Stimulated activated CD8-positive, alpha-beta memory T cell treated with anti-CD3 and anti-CD28 coated beads, Interleukin-12 subunit alpha, Interleukin-12 subunit beta, amount 100 ng/mL, for 4 hours (primary cell): ENCODE results near the gene ZNF138.
"Not testable (repeated sequence)": the region's sequence is repeated elsewhere in the genome, so short reads cannot be mapped to it uniquely, and the experiment has no call there.

Experiments
- DNase-seq: peaks from one replicate; pipeline ENCODE4 v3.0.0-alpha.2; 2020; ENCODE audit warnings: low read depth

Gene ZNF138

GRCh38 chr7:64838691-64839090 lies 44.5 kb downstream of the ZNF138 start:
- DNase-seq, result no peak

GRCh38 chr7:64839910-64840309 lies 45.7 kb downstream of the ZNF138 start:
- peak; percentile 2 for DNase-seq

GRCh38 chr7:64849250-64849923 lies 55.2 kb downstream of the ZNF138 start:
- DNase-seq, result no peak

GRCh38 chr7:64849924-64850499 lies 55.8 kb downstream of the ZNF138 start:
- DNase-seq, result no peak

- DNase-seq, result no peak
Observed at GRCh38 chr7:64853679-64854078, 59.5 kb downstream of the ZNF138 start.

GRCh38 chr7:64854969-64855368 lies 60.7 kb downstream of the ZNF138 start:
- DNase-seq, result no peak

GRCh38 chr7:64863021-64863420 lies 68.8 kb downstream of the ZNF138 start:
- DNase-seq, result no peak

GRCh38 chr7:64863530-64863929 lies 69.3 kb downstream of the ZNF138 start:
- not testable (repeated sequence) for DNase-seq

GRCh38 chr7:64863969-64864368 lies 69.7 kb downstream of the ZNF138 start:
- DNase-seq, result no peak

GRCh38 chr7:64867863-64868440 lies 73.7 kb downstream of the ZNF138 start:
- no peak for DNase-seq

GRCh38 chr7:64868499-64868898 lies 74.3 kb downstream of the ZNF138 start:
- no peak for DNase-seq

GRCh38 chr7:64869121-64869725 lies 75.0 kb downstream of the ZNF138 start:
- DNase-seq, result no peak

- no peak for DNase-seq
Observed at GRCh38 chr7:64869912-64870562, 75.8 kb downstream of the ZNF138 start.

GRCh38 chr7:64870656-64871055 lies 76.4 kb downstream of the ZNF138 start:
- DNase-seq, result no peak

GRCh38 chr7:64871761-64872160 lies 77.5 kb downstream of the ZNF138 start:
- no peak for DNase-seq

GRCh38 chr7:64872351-64873154 lies 78.3 kb downstream of the ZNF138 start:
- no peak for DNase-seq

- DNase-seq, result no peak
Observed at GRCh38 chr7:64873155-64873500, 78.9 kb downstream of the ZNF138 start.

- no peak for DNase-seq
Observed at GRCh38 chr7:64873517-64873916, 79.3 kb downstream of the ZNF138 start.

- no peak for DNase-seq
Observed at GRCh38 chr7:64874114-64874513, 79.9 kb downstream of the ZNF138 start.

GRCh38 chr7:64874562-64875250 lies 80.5 kb downstream of the ZNF138 start:
- DNase-seq, result no peak

GRCh38 chr7:64875258-64875657 lies 81.0 kb downstream of the ZNF138 start:
- DNase-seq, result no peak
